ENCODE data around the gene TDP1.
"Not testable (repeated sequence)": the region's sequence is repeated elsewhere in the genome, so short reads cannot be mapped to it uniquely, and the experiment has no call there.

TDP1 gene

GRCh38 chr14:90061685-90062126, 106.0 kb downstream of the TDP1 start, which contains the start of gene KCNK13:
Gene KCNK13, plus strand, starts transcription at chr14:90061994. Its CDS starts 212 bp downstream, at chr14:90062206.
- Mint-ChIP-seq H3K27ac (peak within 1 kb of the TSS; percentile 40), H3K9me3 (no peaks in the 10 kb centered on the region), H3K4me1 (ENCODE audit: low read depth) (peaks cover 27% of the 10 kb centered on the region), H3K36me3 (ENCODE audit: low read depth) (no peaks in the 10 kb centered on the region), H3K27me3 (peaks cover 81% of the 10 kb centered on the region), H3K4me3 (peak within 1 kb of the TSS; percentile 75)
- DNase-seq: peak; percentile 38

GRCh38 chr14:90062127-90062794, 106.5 kb downstream of the TDP1 start:
- H3K27ac Mint-ChIP-seq: no peak overlapping the region
- peak; percentile 42 for DNase-seq
- no peaks in the 10 kb centered on the region for H3K36me3 Mint-ChIP-seq (ENCODE audit: low read depth)
- H3K9me3 Mint-ChIP-seq: no peaks in the 10 kb centered on the region
- peak overlapping the region; percentile 69 for H3K4me3 Mint-ChIP-seq
- peaks cover 27% of the 10 kb centered on the region for H3K4me1 Mint-ChIP-seq (ENCODE audit: low read depth)
- peaks cover 79% of the 10 kb centered on the region for H3K27me3 Mint-ChIP-seq

- Mint-ChIP-seq H3K36me3 (ENCODE audit: low read depth) (no peaks in the 10 kb centered on the region), H3K9me3 (no peaks in the 10 kb centered on the region), H3K4me3 (peak overlapping the region; percentile 69), H3K27ac (no peak overlapping the region), H3K27me3 (peaks cover 83% of the 10 kb centered on the region), H3K4me1 (ENCODE audit: low read depth) (peaks cover 27% of the 10 kb centered on the region)
- DNase-seq: no peak
These were observed 107.3 kb downstream of the TDP1 start for GRCh38 chr14:90062822-90063539.

GRCh38 chr14:90072350-90072749, 116.6 kb downstream of the TDP1 start:
- DNase-seq: no peak
- peaks cover 54% of the 10 kb centered on the region for H3K27me3 Mint-ChIP-seq
- no peaks in the 10 kb centered on the region for H3K36me3 Mint-ChIP-seq (ENCODE audit: low read depth)
- H3K27ac Mint-ChIP-seq: no peak overlapping the region
- no peaks in the 10 kb centered on the region for H3K4me1 Mint-ChIP-seq (ENCODE audit: low read depth)
- no peaks in the 10 kb centered on the region for H3K9me3 Mint-ChIP-seq
- H3K4me3 Mint-ChIP-seq: no peak overlapping the region

GRCh38 chr14:90079576-90079975, 123.8 kb downstream of the TDP1 start:
- Mint-ChIP-seq H3K27me3 (peaks cover 52% of the 10 kb centered on the region), H3K9me3 (no peaks in the 10 kb centered on the region), H3K4me1 (ENCODE audit: low read depth) (no peaks in the 10 kb centered on the region), H3K36me3 (ENCODE audit: low read depth) (no peaks in the 10 kb centered on the region), H3K4me3 (no peak overlapping the region), H3K27ac (no peak overlapping the region)
- DNase-seq: no peak

GRCh38 chr14:90087433-90087832, 131.7 kb downstream of the TDP1 start:
- Mint-ChIP-seq H3K27ac (no peak overlapping the region), H3K36me3 (ENCODE audit: low read depth) (no peaks in the 10 kb centered on the region), H3K27me3 (peaks cover 43% of the 10 kb centered on the region), H3K9me3 (no peaks in the 10 kb centered on the region), H3K4me1 (ENCODE audit: low read depth) (no peaks in the 10 kb centered on the region), H3K4me3 (no peak overlapping the region)
- no peak for DNase-seq

- H3K27ac Mint-ChIP-seq: no peak overlapping the region
- H3K4me3 Mint-ChIP-seq: no peak overlapping the region
- no peaks in the 10 kb centered on the region for H3K4me1 Mint-ChIP-seq (ENCODE audit: low read depth)
- peaks cover 48% of the 10 kb centered on the region for H3K27me3 Mint-ChIP-seq
- H3K36me3 Mint-ChIP-seq (ENCODE audit: low read depth): no peaks in the 10 kb centered on the region
- no peak for DNase-seq
- H3K9me3 Mint-ChIP-seq: no peaks in the 10 kb centered on the region
These were observed 132.4 kb downstream of the TDP1 start for GRCh38 chr14:90088176-90088575.

- H3K27ac Mint-ChIP-seq; H3K36me3 Mint-ChIP-seq (ENCODE audit: low read depth); H3K4me1 Mint-ChIP-seq (ENCODE audit: low read depth); H3K9me3 Mint-ChIP-seq; H3K4me3 Mint-ChIP-seq; DNase-seq: not testable (repeated sequence)
- H3K27me3 Mint-ChIP-seq: peaks cover 44% of the 10 kb centered on the region
These were observed 133.8 kb downstream of the TDP1 start for GRCh38 chr14:90089486-90089885.

- no peak overlapping the region for H3K4me3 Mint-ChIP-seq
- peaks cover 10% of the 10 kb centered on the region for H3K4me1 Mint-ChIP-seq (ENCODE audit: low read depth)
- no peak for DNase-seq
- no peaks in the 10 kb centered on the region for H3K9me3 Mint-ChIP-seq
- no peaks in the 10 kb centered on the region for H3K36me3 Mint-ChIP-seq (ENCODE audit: low read depth)
- H3K27me3 Mint-ChIP-seq: peaks cover 50% of the 10 kb centered on the region
- no peak overlapping the region for H3K27ac Mint-ChIP-seq
These were observed 135.7 kb downstream of the TDP1 start for GRCh38 chr14:90091393-90091792.

GRCh38 chr14:90093942-90094595, 138.3 kb downstream of the TDP1 start:
- DNase-seq: no peak
- Mint-ChIP-seq H3K4me1 (ENCODE audit: low read depth) (peaks cover 10% of the 10 kb centered on the region), H3K36me3 (ENCODE audit: low read depth) (no peaks in the 10 kb centered on the region), H3K4me3 (no peak overlapping the region), H3K9me3 (no peaks in the 10 kb centered on the region), H3K27me3 (peaks cover 41% of the 10 kb centered on the region), H3K27ac (peak overlapping the region; percentile 28)

All from activated T-cell treated with anti-CD3 and anti-CD28 coated beads, Interleukin-2, amount 50 U/mL, for 24 hours (primary cell).